ENCODE measurements around the gene ROR2.

Gene ROR2

GRCh38 chr9:91841591-91841990 lies 108.4 kb downstream of the ROR2 start:
- ATAC-seq, result no peak
- Mint-ChIP-seq H3K27ac (no peak overlapping the region), H3K9me3 (no peaks in the 10 kb centered on the region), H3K4me1 (peaks cover 11% of the 10 kb centered on the region), H3K4me3 (no peak overlapping the region), H3K27me3 (peaks cover 42% of the 10 kb centered on the region), H3K36me3 (no peaks in the 10 kb centered on the region)

GRCh38 chr9:91840882-91841281 lies 109.1 kb downstream of the ROR2 start:
- no peaks in the 10 kb centered on the region for H3K9me3 Mint-ChIP-seq
- H3K27me3 Mint-ChIP-seq, result peaks cover 42% of the 10 kb centered on the region
- no peaks in the 10 kb centered on the region for H3K36me3 Mint-ChIP-seq
- no peak for ATAC-seq
- H3K4me3 Mint-ChIP-seq, result no peak overlapping the region
- no peak overlapping the region for H3K27ac Mint-ChIP-seq
- peaks cover 11% of the 10 kb centered on the region for H3K4me1 Mint-ChIP-seq

- Mint-ChIP-seq H3K27ac (no peak overlapping the region), H3K4me3 (no peak overlapping the region)
These were observed 109.6 kb downstream of the ROR2 start for GRCh38 chr9:91840469-91840868.

GRCh38 chr9:91839926-91840465 lies 110.0 kb downstream of the ROR2 start:
- Mint-ChIP-seq H3K27me3 (peaks cover 42% of the 10 kb centered on the region), H3K9me3 (no peaks in the 10 kb centered on the region), H3K36me3 (no peaks in the 10 kb centered on the region), H3K4me3 (peak overlapping the region; percentile 28), H3K4me1 (peaks cover 11% of the 10 kb centered on the region), H3K27ac (no peak overlapping the region)
- no peak for ATAC-seq

More at GRCh38 chr9:91840469-91840868, 109.6 kb downstream of the ROR2 start:
- no peaks in the 10 kb centered on the region for H3K36me3 Mint-ChIP-seq
- ATAC-seq, result no peak
- H3K4me1 Mint-ChIP-seq, result peaks cover 11% of the 10 kb centered on the region
- H3K27me3 Mint-ChIP-seq, result peaks cover 42% of the 10 kb centered on the region
- no peaks in the 10 kb centered on the region for H3K9me3 Mint-ChIP-seq

- no peaks in the 10 kb centered on the region for H3K9me3 Mint-ChIP-seq
These were observed 111.9 kb downstream of the ROR2 start for GRCh38 chr9:91837981-91838731.

GRCh38 chr9:91836515-91836914 lies 113.5 kb downstream of the ROR2 start:
- Mint-ChIP-seq H3K4me1 (no peaks in the 10 kb centered on the region), H3K27ac (no peak overlapping the region), H3K27me3 (peaks cover 27% of the 10 kb centered on the region), H3K9me3 (no peaks in the 10 kb centered on the region), H3K36me3 (no peaks in the 10 kb centered on the region), H3K4me3 (no peak overlapping the region)
- no peak for ATAC-seq

More at GRCh38 chr9:91837981-91838731, 111.9 kb downstream of the ROR2 start:
- no peaks in the 10 kb centered on the region for H3K36me3 Mint-ChIP-seq
- H3K4me3 Mint-ChIP-seq, result no peak overlapping the region
- peaks cover 42% of the 10 kb centered on the region for H3K27me3 Mint-ChIP-seq
- no peak overlapping the region for H3K27ac Mint-ChIP-seq
- ATAC-seq, result no peak
- no peaks in the 10 kb centered on the region for H3K4me1 Mint-ChIP-seq

- peaks cover 23% of the 10 kb centered on the region for H3K27me3 Mint-ChIP-seq
- no peak overlapping the region for H3K4me3 Mint-ChIP-seq
- H3K27ac Mint-ChIP-seq, result no peak overlapping the region
- H3K36me3 Mint-ChIP-seq, result no peaks in the 10 kb centered on the region
- no peaks in the 10 kb centered on the region for H3K9me3 Mint-ChIP-seq
- no peaks in the 10 kb centered on the region for H3K4me1 Mint-ChIP-seq
- no peak for ATAC-seq
These were observed 114.4 kb downstream of the ROR2 start for GRCh38 chr9:91835632-91836031.

GRCh38 chr9:91835216-91835615 lies 114.8 kb downstream of the ROR2 start:
- peaks cover 19% of the 10 kb centered on the region for H3K27me3 Mint-ChIP-seq
- no peak overlapping the region for H3K27ac Mint-ChIP-seq
- no peak for ATAC-seq
- no peaks in the 10 kb centered on the region for H3K36me3 Mint-ChIP-seq
- H3K4me1 Mint-ChIP-seq, result no peaks in the 10 kb centered on the region
- H3K4me3 Mint-ChIP-seq, result no peak overlapping the region
- H3K9me3 Mint-ChIP-seq, result no peaks in the 10 kb centered on the region

GRCh38 chr9:91834740-91835139 lies 115.3 kb downstream of the ROR2 start:
- Mint-ChIP-seq H3K27ac (no peak overlapping the region), H3K36me3 (no peaks in the 10 kb centered on the region), H3K9me3 (no peaks in the 10 kb centered on the region), H3K4me1 (no peaks in the 10 kb centered on the region), H3K4me3 (no peak overlapping the region), H3K27me3 (peaks cover 15% of the 10 kb centered on the region)
- no peak for ATAC-seq

GRCh38 chr9:91833878-91834255 lies 116.2 kb downstream of the ROR2 start:
- no peaks in the 10 kb centered on the region for H3K36me3 Mint-ChIP-seq
- no peaks in the 10 kb centered on the region for H3K9me3 Mint-ChIP-seq
- no peak overlapping the region for H3K27ac Mint-ChIP-seq
- peaks cover 6% of the 10 kb centered on the region for H3K27me3 Mint-ChIP-seq
- H3K4me3 Mint-ChIP-seq, result no peak overlapping the region
- no peaks in the 10 kb centered on the region for H3K4me1 Mint-ChIP-seq
- no peak for ATAC-seq

- Mint-ChIP-seq H3K27me3 (peaks cover under 1% of the 10 kb centered on the region), H3K9me3 (no peaks in the 10 kb centered on the region), H3K4me1 (no peaks in the 10 kb centered on the region), H3K27ac (no peak overlapping the region), H3K4me3 (no peak overlapping the region), H3K36me3 (no peaks in the 10 kb centered on the region)
- ATAC-seq, result no peak
These were observed 116.7 kb downstream of the ROR2 start for GRCh38 chr9:91833096-91833877.

GRCh38 chr9:91832322-91832721 lies 117.7 kb downstream of the ROR2 start:
- ATAC-seq, result no peak
- no peak overlapping the region for H3K27ac Mint-ChIP-seq
- no peaks in the 10 kb centered on the region for H3K4me1 Mint-ChIP-seq
- H3K9me3 Mint-ChIP-seq, result no peaks in the 10 kb centered on the region
- no peaks in the 10 kb centered on the region for H3K36me3 Mint-ChIP-seq
- no peaks in the 10 kb centered on the region for H3K27me3 Mint-ChIP-seq
- no peak overlapping the region for H3K4me3 Mint-ChIP-seq

- Mint-ChIP-seq H3K36me3 (no peaks in the 10 kb centered on the region), H3K27me3 (peaks cover 9% of the 10 kb centered on the region), H3K4me1 (no peaks in the 10 kb centered on the region)
These were observed 124.2 kb downstream of the ROR2 start for GRCh38 chr9:91825866-91826265.

GRCh38 chr9:91825422-91825821 lies 124.6 kb downstream of the ROR2 start:
- Mint-ChIP-seq H3K36me3 (no peaks in the 10 kb centered on the region), H3K4me3 (no peak overlapping the region), H3K27me3 (peaks cover 9% of the 10 kb centered on the region), H3K27ac (no peak overlapping the region), H3K9me3 (no peaks in the 10 kb centered on the region), H3K4me1 (no peaks in the 10 kb centered on the region)
- ATAC-seq, result no peak

More at GRCh38 chr9:91825866-91826265, 124.2 kb downstream of the ROR2 start:
- Mint-ChIP-seq H3K9me3 (no peaks in the 10 kb centered on the region), H3K4me3 (no peak overlapping the region), H3K27ac (no peak overlapping the region)
- no peak for ATAC-seq

- no peak for ATAC-seq
- no peaks in the 10 kb centered on the region for H3K4me1 Mint-ChIP-seq
- H3K4me3 Mint-ChIP-seq, result no peak overlapping the region
- H3K36me3 Mint-ChIP-seq, result no peaks in the 10 kb centered on the region
- no peak overlapping the region for H3K27ac Mint-ChIP-seq
- no peaks in the 10 kb centered on the region for H3K9me3 Mint-ChIP-seq
- peaks cover 9% of the 10 kb centered on the region for H3K27me3 Mint-ChIP-seq
These were observed 125.3 kb downstream of the ROR2 start for GRCh38 chr9:91824601-91825305.

Data from stimulated activated memory B cell treated with anti-CD40 and anti-IgM and Interleukin-4, amounts not matched to agents 10 μg/mL and 1 μg/mL and 100 μg/mL, for 72 hours (primary cell).